NCI-H82 treated with DMSO at 0.1 percent for 48 hours (cell line): ENCODE results near the gene AGBL2.
"Not testable (repeated sequence)": the region's sequence is repeated elsewhere in the genome, so short reads cannot be mapped to it uniquely, and the experiment has no call there.

Experiments
- DNase-seq: peaks from one replicate; lab custom pipeline; 2025; ENCODE audit not compliant: unreplicated experiment; lab: John Stamatoyannopoulos, UW

The AGBL2 gene

DNA sequence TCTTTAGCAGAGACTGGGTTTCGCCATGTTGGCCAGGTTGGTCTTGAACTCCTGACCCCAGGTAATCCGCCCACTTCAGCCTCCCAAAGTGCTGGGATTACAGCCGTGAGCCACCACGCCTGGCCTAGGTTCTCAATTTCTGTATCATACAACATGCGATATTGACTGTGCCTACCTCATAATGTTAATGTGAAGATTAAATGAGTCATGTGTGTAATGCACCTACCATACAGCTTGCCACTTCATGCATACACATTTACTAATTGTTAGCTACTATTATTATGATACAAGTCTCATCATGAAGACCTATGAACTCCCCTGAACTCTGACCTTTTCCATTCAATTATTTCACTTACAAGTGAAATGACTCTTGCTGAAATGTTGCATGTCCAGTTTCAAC, 25.7 kb downstream of the AGBL2 start:
- no peak for DNase-seq

DNA sequence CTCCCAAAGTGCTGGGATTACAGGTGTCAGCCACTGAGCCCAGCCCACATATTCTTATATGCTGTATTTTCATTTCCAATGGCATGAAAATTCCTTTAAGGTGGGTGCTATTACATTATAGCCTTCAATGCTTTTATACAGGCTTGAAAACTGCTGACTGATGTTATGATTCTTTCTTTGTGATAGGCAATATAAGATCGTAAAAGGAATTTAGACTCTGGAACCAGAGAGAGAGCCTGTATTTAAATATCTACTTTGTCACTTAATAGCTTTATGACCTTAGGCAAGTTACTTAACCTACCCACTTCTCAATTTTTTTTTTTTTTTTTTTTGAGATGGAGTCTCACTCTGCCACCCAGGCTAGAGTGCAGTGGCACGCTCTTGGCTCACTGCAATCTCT, 26.2 kb downstream of the AGBL2 start:
- DNase-seq = no peak

DNA sequence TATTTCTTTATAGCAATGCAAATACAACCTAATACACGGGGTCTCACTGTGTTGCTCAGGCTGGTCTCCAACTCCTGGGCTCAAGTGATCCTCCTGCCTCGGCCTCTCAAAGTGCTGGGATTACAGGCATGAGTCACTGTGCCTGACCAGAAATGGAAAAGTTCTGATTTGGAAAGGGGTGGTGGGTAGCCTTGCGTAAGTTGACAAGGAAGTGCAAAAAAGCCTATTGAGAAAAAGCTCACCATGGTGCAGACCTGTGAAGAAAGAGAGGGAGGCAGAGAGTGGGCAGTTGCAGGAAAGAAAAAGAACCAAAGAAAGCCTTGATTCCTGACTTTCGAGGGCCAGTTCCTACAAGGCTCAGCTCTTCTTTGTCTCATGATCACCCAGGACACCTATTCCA, 27.1 kb downstream of the AGBL2 start:
- no peak for DNase-seq

DNA sequence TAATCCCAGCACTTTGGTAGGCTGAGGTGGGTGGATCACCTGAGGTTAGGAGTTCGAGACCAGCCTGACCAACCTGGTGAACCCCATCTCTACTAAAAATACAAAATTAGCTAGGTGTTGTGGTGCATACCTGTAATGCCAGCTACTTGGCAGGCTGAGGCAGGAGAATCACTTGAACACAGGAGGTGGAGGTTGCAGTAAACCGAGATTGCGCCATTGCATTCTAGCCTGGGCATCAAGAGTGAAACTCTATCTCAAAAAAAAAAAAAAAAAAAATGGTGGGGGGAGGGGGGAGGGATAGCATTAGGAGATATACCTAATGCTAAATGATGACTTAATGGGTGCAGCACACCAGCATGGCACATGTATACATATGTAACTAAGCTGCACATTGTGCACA, 28.5 kb downstream of the AGBL2 start:
- DNase-seq = not testable (repeated sequence)

DNA sequence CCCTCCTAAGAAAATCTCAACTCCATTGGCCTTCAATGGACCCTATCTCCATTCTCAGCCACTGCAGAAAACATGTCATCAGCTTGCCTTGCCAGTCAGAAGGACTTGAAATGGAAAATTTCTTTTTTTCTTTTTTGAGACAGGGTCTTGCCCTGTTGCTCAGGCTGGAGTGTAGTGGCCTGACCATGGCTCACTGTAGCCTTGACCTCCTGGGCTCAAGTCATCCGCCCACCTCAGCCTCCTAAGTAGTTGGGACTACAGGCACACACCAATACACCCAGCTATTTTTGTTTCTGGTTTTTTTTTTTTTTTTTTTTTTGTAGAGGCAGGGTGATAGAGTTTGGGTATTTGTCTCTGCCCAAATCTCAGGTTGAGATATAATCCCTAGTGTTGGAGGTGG, 29.0 kb downstream of the AGBL2 start:
- DNase-seq = no peak

DNA sequence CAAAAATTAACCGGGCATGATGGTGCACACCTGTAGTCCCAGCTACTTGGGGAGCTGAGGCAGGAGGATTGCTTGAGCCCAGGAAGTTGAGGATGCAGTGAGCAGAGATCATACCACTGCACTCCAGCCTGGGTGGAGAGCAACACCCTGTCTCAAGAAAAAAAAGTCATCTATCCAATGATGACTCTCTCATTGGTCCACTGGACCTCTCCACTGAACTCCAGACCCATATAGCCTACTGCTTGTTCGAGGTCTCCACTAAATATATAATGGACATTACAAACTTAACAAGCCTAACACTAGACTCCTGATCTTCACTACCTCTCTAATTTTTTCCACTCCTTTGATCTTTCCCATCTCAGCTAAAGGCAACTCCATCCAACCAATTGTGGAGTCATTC, 39.3 kb downstream of the AGBL2 start:
- DNase-seq = no peak

DNA sequence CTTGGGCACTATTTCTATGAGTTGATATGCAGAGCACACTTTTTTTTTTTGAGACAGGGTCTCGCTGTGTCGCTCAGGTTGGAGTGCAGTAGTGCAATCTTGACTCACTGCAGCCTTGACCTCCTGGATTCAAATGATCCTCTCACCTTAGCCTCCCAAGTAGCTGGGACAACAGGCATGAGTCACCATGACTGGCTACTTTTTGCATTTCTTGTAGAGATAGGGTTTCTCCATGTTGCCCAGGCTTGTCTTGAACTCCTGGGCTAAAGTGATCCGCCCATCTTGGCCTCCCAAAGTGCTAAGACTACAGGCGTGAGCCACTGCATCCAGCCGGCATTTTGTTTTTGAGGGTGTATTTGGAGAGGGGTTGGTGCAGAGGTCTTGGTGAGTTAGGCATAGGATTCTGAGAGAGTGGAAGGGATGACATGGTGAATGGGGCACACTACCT, 42.9 kb downstream of the AGBL2 start:
- DNase-seq = no peak

DNA sequence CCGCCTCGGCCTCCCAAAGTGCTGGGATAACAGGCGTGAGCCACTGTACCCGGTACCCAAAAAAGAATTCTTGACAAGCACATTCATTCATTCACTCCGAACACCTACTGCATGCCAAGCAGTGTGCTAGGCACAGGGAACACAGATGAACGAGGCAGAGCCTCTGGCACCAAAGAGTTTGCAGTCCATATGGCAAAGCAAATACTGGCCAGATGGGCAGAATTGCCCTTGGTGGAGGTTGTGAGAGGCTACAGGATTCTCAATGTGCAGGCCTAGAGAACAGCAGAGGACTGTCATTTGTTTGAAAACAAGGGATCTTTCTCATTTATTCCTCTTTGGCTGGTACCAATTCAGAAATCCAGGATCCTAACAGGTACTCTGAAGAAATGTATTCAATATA, 45.3 kb downstream of the AGBL2 start:
- DNase-seq = no peak

DNA sequence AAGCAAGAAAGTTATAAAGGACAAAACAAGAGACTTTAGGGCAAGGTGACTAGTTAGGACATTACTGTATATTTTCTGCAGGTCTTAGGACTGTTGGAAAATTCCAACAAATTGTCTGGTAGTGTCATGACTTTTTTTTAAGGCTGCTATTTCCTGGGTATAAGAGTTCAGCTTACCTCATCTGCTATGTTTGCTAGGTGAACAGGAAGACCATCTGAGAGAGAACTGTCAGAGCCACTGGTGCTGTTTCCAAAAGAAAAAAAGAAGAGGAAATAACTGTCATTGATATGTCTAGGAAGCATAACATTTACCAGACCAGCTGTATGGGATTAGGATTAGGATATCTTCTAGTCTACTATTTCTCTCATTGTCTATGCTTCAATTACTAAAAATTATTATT, 46.5 kb downstream of the AGBL2 start:
- no peak for DNase-seq

DNA sequence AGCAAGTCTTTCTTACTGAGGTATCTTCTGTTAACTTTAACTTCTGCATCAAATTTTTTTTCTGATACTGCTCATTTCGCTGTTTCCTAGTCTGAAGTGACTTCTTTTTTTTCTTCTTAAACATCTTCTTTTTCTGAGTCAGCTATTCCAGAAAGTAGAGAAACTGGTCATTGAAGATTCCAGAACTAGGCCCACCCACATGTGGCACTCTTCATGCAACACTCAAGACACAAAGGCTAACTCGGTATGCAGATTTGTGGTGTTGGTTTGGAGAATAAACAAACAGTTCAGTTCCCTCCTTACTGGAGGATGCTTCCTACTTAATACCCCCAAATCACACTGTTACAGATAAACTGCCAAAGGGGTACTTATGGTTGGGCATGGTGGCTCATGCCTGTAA, 47.6 kb downstream of the AGBL2 start:
- DNase-seq = no peak

DNA sequence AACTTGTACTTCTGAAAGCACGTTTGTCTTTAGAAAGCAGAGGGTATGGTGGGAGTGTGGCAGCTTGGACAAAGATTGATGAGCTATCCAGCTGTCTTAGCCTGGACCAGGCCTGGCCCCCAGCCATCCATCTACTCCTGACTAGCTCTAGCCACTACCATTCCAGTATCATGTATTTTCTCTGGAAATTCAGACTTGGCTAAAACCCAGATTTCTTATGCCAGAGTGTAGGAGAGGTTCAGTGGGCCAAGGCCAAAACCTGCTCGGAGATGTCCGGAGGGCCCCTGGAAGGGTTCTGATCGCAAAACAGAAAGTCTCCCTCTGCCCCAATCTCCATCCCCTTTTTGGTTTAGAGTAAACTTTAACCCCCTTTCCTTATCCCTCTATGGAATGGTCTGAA, 48.0 kb downstream of the AGBL2 start:
- DNase-seq = no peak

DNA sequence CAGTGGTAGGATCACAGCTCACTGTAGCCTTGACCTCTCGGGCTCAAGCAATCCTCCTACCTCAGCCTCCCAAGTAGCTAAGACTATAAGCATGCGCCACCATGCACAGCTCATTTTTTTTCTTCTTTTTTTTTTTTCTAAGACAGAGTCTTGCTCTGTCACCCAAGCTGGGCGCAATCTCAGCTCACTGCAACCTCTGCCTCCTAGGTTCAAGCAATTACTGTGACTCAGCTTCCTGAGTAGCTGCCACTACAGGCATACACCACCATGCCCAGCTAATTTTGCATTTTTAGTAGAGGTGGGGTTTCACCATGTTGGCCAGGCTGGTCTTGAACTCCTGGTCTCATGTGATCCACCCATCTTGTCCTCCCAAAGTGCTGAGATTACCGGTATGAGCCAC, 50.2 kb downstream of the AGBL2 start:
- DNase-seq = not testable (repeated sequence)

DNA sequence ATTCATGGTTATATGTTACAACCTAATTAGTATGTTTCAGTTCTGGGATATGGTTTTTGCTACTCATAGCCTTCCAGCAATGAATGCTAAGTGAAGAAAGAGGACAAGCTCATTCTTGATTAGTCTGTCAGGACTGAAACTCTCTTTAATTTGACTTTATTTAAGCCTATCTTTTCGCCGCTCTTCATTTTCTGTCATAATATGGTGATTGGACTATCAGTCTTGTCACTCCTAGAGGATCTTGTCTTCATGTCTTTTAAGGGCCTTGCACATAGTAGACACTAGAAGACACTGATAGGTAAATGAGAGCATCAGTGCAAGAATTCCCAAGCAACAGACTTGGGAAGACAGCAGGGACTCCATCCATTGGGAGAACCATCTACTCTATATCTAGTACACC, 53.9 kb downstream of the AGBL2 start:
- no peak for DNase-seq

DNA sequence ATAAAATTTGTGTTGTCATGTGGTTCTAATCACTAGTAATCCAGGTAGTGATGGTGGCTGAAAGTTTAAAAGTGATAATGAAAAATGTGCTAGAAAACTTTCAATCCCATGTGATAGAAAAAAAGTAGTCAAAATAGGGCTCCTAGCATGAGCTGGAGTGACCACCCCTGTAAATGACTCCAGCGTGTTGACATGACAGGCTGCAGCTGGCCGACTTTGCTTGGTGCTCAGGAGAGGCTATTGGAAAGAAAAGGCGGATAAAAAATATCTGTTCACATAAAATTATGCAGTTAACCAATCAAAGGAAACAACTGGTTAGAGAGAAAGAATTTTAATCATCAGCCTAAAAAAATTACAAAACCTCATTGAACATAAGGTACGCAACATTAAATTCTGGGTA, 55.9 kb downstream of the AGBL2 start:
- DNase-seq = no peak

DNA sequence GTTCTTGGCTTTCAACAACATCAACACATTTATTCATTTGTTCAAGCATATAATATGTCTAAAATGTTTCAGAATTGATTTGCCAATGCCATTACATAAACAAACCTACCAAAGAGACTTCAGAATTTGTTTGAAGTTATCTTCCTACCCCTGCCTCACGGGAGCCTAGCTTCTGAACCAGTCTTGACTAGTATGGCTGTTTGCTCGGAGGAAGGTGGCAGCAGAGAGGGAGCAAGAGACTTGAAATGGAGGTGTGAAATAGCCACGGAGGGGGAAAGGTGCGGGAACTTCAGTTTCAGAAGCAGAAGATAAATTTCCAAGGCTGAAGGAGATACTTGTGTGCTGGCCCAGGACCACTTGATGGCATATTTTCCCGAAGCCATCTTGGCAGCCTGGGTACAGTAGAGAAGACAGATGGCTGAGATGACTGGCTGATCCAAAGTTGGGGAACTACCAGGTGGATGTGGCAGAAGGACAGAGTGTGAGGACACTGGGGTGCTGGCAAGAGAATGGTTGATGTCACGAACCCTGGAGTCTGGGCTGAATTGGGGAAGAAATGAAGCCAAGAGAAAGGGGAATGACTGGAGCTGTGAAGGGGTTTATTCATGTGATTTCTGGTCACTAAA, 58.8 kb downstream of the AGBL2 start:
- no peak for DNase-seq

DNA sequence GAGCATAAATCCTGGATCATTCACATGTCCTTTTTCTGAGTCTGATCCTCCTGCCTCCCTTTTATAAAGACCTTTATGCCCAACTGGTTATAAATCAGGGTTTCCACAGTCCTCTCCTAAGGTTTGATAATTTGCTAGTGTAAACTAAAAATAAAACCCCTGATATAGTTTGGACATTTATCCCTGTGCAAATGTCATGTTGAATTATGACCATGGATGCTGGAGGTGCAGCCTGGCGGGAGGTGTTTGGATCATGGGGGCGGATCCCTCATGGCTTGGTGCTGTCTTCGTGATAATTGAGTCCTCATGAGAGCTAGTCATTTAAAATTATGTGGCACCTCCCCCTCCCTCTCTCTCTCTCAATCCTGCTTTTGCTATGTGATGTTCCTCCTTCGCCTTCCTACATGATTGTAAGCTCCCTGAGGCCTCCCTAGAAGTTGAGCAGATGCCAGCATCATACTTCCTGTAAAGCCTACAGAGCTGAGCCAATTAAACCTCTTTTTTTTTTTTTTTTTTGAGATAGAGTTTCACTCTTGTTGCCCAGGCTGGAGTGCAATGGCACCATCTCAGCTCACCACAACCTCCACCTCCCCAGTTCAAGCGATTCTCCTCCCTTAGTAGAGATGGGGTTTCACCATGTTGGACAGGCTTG, 63.2 kb downstream of the AGBL2 start:
- no peak for DNase-seq

DNA sequence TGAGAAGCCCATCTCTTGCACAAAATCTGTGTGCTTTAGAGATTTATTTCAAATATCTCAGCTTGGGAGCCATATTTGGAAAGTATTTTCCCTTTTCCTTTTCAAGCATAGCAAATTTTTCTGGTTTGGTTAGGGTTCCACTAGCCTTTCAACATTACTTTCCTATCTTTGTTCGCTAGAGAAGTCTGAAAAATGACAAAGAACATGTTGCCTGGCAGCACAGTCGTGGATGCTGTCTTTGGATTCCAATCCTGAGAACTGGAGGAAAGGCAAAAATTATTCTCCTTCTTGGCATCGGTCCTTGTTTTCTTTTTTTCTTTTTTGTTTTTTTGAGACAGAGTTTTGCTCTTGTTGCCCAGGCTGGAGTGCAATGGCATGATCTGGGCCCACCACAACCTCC, 65.9 kb downstream of the AGBL2 start:
- DNase-seq = no peak

DNA sequence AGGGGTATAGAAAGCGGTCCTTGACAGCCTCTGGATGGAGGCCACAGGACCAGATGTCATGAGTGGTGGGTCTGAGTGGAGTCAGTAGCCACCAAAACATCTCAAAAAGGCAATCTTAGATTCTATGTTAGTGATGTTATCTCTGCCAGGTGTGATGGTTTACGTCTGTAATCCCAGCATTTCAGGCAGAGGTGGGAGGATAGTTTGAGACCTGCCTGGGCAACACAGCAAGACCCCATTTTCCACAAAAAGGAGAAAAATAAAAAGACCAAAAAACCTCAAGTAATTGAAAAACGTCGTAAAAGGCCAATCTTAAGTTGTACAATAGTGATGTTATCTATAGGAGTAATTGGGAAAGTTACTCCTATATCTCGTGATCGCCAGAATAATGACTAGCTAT, 69.2 kb downstream of the AGBL2 start:
- no peak for DNase-seq

DNA sequence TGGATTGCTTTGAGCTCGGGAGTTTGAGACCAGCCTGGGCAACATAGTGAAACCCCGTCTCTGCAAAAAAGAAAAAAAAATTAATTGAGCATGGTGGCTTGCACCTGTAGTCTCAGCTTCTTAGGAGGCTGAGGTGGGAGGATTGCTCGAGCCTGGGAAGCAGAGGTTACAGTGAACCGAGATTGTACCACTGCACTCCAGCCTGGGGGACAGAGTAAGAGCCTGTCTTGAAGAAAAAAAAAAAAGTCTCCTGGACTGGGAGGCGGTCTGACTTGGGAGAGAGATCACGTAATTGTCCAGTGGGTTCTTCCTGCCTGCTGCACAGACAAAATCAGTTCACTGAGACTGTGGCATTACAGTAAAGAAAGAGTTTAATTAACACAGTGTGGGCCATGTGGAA, 69.7 kb downstream of the AGBL2 start:
- DNase-seq = no peak

DNA sequence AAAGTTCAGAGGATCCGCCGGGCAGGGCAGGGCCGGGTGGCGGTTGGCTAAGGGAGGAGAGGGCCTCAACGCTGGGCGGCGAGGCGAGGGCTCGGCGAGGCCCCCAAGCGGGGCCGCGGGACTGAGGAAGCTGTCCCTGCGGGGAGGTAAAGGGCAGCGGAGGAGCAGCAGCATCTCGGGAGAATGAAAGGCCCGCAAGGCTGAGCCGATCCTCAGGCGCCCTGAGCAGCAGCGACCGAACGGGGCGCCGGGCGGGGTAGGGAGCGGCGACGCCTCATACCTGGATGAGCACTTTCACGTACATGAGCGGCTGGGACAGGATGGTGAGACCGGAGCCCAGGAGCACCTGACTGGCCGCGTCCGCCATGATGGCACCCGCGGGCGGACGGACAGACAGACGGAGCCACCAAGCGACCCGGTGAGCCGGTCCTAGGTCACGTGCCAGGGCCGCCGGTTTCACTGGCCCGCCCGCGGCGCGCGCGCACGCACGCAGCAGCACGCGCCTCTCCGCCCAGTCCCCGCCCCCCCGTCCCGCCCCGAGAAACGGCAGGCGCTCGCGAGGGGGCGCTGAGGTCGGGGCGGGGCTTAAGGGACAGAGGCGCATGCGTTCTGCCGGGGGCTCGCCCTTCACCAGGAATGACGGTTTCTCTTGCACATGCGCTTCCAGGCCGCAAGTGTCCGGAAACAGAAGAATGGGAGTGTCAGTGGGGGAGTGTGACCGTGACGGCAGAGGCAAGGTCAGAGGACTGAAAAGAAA, 72.9 kb downstream of the AGBL2 start, which contains the start of gene MTCH2:
Gene MTCH2, minus strand, starts transcription at position 461 of the 757 bp plus-strand sequence. Its CDS starts 94 bp downstream, at position 367.
- peak; percentile 91 for DNase-seq

DNA sequence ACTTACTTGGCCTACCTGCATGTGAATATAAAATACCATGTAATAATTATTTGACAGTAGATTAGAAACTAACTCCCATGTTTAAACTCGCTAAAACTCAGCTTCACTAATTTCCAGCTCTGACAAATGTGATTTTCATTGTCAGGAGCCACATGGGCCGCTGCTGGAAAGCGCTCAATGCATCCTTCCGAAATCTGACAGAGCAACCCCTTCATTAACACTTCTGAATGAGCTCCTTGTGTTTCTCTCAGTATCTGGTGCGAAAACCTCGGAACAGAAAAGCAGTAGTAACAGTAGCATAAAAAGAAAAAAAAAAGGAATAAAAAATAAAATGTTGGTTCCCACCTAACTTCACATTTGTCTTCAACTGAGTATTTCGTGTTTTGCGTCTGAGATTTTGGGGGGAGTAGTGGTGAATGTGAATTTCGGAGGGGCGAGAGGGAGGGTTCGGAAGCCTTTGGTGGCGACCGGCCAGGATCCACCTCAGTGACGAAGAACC, 73.5 kb downstream of the AGBL2 start:
- no peak for DNase-seq

DNA sequence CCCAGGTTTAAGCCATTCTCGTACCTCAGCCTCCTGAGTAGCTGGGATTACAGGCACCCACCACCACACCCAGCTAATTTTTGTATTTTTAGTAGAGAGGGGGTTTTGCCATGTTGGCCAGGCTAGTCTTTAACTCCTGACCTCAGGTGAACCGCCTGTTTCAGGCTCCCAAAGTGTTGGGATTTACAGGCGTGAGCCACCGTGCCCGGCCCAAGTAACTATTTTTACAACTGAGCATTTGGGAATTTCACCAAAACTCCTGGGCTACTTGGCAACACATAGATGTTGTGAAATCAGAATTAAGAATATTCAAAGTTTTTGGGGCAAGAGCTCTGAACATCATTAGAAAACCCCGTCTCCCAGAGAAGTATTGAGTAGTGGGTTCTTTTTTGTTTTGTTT, 74.7 kb downstream of the AGBL2 start:
- not testable (repeated sequence) for DNase-seq
